HG03457 (cell line): Measurements from ENCODE around the gene ZNF274.
"Not testable (repeated sequence)": the region's sequence is repeated elsewhere in the genome, so short reads cannot be mapped to it uniquely, and the experiment has no call there.

Experiments used
- ATAC-seq: cut with Tn5 transposase; IDR thresholded peaks from one replicate; pipeline ENCODE4 v1.9.1; 2021; ENCODE audit warnings: moderate number of reproducible peaks; ENCODE audit not compliant: unreplicated experiment

The ZNF274 gene

DNA sequence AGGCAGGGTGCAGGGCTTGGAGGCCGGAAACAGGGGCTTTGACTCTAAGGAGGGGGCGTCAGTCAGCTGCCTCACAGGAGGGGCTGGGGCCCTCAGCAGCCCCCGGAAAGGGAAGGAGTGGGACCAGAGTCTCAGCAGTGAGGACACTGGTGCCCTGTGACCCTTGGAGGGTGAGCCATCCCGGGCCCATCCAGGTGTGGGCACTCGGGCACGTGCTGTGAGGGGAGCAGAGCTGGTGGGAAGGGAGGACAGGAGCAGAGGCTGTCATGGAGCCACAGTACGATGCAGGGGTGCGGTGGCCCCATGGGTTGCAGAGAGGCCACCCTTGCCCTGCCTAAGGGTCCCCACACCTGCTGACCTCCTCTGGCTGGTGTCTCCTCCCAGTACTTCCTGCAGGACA lies 26.7 kb downstream of the ZNF274 start:
- no peak for ATAC-seq

DNA sequence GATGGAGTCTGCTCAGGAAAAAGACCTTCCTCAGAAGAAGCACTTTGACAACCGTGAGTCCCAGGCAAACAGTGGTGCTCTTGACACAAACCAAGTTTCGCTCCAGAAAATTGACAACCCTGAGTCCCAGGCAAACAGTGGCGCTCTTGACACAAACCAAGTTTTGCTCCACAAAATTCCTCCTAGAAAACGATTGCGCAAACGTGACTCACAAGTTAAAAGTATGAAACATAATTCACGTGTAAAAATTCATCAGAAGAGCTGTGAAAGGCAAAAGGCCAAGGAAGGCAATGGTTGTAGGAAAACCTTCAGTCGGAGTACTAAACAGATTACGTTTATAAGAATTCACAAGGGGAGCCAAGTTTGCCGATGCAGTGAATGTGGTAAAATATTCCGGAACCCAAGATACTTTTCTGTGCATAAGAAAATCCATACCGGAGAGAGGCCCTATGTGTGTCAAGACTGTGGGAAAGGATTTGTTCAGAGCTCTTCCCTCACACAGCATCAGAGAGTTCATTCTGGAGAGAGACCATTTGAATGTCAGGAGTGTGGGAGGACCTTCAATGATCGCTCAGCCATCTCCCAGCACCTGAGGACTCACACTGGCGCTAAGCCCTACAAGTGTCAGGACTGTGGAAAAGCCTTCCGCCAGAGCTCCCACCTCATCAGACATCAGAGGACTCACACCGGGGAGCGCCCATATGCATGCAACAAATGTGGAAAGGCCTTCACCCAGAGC lies 29.6 kb downstream of the ZNF274 start:
- no peak for ATAC-seq

DNA sequence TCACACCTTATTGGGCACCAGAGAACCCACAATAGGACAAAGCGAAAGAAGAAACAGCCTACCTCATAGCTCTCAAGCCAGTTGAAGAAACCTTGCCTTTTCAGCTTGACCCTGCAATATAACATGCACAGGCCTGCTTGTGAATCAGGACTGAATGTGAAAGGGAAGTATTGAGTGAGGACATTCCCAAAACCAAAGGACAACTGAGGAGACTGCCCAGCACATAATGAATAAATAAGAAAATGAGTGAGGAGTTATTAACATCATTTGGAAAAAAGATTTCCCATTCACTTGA lies 30.2 kb downstream of the ZNF274 start:
- no peak for ATAC-seq

DNA sequence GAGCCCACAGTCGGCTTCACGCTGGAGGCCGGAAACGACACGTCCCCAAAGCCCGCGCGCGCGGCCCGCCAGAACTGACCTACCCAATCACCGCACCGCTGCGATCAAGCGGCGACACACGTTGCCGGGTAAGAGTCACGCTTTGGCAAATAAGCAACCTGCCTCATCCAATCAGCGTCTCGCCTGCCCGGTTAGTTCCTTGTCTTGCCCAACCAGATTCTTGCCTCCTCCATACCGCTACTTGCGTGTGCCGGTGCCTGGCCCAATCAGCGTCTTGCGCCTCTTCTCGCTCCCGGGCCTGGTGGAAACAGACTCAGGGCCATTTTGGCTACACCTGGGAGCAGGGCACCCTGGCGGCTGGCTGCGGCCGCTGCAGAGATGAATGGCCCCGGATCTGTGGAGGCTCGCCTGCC lies 34.2 kb downstream of the ZNF274 start:
- no peak for ATAC-seq

DNA sequence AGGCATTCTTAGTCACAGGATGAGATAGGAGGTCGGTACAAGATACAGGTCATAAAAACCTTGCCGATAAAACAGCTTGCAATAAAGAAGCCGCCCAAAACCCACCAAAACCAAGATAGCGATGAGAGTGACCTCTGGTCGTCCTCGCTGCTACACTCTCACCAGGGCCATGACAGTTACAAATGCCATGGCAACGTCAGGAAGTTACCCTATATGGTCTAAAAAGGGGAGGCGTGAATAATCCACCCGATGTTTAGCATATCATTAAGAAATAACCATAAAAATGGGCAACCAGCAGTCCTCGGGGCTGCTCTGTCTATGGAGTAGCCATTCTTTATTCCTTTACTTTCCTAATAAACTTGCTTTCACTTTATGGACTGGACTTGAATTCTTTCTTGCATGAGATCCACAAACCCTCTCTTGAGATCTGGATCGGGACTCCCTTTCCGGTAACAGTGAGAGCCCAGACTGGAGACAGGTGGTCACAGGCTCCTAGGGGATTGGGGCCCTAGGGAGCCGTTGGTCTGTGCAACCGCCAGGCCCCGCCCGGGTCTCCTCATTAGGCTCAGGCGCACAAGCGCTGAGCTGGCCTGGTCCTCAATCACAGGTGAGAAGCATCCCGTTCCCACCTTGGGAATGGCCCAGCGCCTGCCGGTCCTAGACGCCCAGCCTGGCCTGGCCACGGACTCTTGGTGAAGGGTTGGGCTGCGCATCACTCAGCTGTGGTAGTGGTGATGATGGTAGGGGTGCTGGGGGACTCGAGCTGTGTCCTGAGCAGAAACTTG lies 34.9 kb downstream of the ZNF274 start:
- ATAC-seq: no peak

DNA sequence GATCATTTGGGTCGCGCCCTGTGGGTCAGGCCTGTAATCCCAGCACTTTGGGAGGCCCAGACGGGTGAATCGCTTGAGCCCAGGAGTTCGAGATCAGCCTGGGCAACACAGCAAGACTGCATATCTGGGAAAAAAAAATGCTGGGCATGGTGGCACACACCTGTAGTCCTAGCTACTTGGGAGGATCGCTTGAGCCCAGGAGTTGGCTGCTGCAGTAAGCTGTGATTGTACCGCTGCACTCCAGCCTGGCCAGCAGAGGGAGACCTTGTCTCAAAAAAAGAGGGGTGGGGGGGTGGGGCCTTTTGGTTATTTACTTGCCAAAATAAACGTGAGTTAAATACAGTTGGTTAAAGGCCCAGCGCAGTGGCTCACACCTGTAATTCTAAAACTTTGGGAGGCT lies 36.0 kb downstream of the ZNF274 start:
- ATAC-seq: no peak

DNA sequence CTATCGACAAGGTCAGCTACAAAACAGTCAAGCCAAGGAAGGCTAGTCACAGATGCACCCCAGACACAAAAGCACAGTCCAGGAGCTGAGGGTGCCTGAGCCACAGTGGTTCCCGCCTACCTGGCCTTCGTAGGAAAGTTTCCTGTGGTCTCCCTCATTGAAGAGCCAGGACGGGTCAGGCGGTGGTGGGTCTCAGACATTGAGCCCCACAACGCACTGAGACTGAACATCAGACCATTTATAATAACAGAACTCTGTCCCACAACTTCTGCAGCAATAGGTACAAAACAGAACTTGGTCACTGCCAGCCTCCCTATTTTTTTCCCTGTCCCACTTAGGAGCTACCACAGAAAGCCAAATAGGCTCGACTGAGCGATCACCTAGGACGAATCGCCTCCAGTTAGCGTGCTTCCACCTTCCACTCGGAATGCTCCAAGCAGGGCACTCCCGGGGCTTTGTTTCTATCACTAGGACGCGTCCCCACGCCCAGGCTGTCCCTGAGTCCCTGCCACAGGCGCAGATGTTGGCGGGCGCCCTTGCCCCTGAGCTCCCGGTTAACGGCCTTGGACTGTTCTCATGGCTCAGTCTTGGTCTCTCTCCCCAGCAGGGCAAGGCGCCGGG lies 45.2 kb downstream of the ZNF274 start:
- ATAC-seq: no peak

DNA sequence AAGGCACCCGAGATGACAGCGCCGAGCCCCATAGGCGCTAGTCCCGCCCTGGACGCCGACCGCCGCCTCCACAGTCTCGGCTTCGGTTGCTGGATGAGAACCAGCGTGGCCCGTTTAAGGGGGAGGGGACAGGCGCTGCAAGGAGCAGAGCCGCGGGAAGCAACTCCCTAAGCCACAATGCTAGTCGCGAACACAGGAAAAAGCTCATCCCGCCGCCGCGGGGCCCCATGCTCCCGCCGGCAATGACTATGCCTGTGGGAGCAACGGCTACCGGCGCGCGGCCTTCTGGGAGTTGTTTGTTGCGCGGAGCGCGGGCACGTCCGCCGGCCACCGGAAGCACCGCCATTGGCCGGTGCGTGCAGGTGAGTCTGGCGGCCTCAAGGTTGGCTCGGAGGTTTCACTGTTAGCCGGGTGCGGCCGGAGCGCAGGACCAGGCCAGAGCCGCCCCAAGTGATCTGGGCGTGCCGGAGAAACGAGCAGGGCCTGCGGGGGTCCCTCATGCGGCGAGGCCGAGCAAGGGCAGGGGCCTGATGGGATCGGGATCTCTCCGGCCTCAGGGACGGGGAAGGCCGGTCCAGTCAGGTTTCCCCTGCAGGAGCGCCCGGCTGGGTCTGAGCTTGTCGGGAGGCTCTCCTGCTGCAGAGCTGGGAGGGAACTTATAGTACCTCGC lies 45.9 kb downstream of the ZNF274 start, which contains the start of gene ZNF544:
ZNF544 (plus strand) TSS at position 330 of the 670 bp plus-strand sequence. CDS start 15,110 bp downstream, outside the sequence.
- ATAC-seq: no peak

DNA sequence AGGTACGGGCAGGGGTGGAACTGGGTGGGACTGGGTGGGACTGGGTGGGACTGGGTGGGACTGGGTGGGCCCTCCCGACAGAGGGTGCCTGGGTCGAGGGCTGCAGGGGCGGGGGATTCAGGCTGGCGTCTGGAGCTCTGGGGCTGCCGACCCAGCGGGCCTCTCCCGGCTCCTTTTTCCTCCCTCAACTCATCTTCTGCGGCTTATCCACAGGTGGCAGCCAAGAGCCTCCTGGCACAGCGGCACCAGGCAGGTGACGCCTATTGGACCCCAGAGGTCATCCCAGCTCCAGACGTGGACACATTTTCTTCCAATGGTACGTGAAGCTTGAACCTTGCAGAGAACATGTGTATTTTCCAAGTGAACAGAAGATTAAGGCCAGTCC lies 46.4 kb downstream of the ZNF274 start:
- no peak for ATAC-seq

DNA sequence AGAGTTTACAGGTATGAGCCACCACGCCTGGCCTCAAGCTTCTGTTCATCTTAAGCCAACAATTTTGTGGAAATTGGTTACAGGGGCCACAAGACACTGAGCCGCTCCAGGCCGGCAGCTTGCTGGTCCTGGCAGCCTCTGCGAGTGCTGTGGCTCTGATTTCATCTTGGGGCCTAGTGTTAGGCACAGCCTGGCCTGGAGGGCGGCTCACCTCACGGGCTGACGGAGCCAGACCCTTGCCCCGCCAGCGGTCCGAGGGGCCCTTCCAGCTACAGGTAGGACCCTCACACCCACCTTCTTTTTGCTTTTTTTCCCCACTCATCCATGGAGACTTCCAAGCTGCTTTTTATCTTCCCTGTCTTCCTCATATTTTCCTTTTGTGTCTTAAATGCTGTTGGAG lies 54.5 kb downstream of the ZNF274 start:
- ATAC-seq: no peak

DNA sequence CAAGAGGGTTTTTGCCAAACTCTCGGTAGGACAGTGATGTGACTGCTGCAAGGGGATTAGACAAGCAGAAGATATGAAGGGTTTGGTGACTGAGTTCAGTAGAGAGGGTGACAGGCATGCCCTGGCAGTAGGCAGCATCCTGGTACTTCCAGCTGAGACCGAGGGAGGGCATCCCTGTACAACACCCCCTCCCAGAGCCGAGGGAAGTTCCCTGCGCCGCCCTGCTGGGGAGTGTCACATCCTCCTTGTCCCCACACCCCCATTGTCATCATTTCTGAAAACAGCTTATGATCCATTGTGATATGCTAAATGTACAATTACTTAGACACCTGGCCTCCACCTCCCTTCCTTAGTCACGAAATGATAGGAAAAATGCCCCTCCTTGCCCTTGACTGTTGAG lies 60.5 kb downstream of the ZNF274 start:
- ATAC-seq: no peak

DNA sequence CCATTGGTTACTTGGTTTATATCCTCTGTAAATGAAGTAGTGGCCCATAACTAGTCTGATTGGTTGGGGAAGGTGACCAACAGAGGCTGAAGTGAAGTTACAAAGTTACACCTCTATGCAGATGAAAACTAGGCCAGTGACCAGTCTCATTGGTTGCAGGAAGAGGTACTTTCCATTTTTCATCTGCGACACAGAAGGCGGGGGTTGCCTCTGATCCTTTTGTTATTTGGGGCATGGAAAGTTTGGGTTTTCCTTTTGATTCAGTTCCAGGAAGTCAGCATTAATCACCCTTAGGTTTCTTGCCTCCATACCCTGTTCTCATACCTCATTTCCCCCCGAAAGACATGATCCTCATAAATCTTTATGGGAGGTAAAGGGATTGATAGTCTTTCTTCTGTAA lies 66.0 kb downstream of the ZNF274 start:
- no peak for ATAC-seq

DNA sequence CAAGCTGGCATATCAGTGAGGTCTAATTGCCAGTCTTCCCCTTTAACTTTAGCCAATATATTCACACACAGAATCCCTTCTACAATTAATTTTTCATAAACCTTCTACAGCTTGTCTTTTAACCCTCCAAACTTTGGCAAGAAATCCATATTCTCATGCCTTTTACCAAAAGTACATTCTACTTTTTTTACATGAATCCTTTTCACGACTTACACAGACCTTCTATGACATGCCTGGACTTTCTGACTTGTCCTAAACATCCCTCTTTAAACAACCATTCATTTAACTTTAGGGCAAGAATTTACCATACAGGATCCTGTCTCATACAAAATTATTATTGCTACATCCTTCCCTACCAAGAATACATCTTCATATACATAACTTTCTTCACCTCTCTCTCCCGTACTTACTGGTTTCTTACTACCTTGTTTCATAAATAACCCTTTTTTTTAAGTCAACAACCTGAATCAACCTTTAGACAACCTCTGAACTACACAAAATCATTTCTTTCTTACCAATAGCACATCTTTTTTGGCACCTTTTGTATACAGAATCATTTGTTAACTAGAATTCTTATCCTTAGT lies 69.3 kb downstream of the ZNF274 start:
- ATAC-seq: no peak

DNA sequence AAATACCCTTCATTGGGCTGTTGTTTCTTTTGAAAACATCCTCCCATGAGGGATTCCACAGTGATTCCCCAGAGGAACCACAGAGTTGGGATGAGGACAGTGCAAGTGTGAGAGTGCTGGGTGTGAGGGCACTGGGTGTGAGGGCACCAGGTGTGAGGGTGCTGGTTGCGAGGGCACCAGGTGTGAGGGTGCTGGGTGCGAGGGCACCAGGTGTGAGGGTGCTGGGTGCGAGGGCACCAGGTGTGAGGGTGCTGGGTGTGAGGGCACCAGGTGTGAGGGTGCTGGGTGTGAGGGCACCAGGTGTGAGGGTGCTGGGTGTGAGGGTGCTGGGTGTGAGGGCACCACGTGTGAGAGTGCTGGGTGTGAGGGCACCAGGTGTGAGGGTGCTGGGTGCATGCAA lies 75.4 kb downstream of the ZNF274 start:
- not testable (repeated sequence) for ATAC-seq

DNA sequence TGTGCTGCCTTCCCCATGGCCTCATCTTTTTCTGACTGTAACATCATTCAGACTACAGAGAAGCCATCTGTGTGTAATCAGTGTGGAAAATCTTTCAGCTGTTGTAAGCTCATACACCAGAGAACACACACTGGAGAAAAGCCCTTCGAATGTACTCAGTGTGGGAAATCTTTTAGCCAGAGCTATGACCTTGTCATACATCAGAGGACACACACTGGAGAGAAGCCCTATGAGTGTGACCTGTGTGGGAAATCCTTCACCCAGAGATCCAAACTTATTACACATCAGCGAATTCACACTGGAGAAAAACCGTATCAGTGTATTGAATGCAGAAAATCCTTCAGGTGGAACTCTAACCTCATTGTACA lies 78.7 kb downstream of the ZNF274 start:
- ATAC-seq: no peak

DNA sequence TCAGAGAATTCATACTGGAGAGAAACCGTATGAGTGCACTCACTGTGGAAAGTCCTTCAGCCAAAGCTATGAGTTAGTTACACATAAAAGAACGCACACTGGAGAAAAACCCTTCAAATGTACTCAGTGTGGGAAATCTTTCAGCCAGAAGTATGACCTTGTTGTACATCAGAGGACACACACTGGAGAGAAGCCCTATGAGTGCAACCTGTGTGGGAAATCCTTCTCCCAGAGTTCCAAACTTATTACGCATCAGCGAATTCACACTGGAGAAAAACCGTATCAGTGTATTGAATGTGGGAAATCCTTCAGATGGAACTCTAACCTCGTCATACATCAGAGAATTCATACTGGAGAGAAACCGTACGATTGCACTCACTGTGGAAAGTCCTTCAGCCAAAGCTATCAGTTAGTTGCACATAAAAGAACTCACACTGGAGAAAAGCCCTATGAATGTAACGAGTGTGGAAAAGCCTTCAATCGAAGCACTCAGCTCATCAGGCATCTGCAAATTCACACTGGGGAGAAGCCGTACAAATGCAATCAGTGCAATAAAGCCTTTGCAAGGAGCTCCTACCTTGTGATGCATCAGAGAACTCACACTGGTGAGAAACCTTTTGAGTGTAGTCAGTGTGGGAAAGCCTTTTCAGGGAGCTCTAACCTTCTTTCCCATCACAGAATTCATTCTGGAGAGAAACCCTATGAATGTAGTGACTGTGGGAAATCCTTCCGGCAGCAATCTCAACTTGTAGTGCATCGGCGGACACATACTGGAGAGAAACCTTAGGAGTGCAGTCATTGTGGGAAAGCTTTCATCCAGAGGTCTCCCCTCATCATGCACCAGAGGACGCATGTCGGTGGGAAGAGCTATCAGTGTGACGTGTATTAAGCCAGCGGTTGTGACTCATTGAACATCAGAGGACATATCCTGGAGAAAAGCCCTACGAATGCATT lies 79.4 kb downstream of the ZNF274 start:
- ATAC-seq: no peak

DNA sequence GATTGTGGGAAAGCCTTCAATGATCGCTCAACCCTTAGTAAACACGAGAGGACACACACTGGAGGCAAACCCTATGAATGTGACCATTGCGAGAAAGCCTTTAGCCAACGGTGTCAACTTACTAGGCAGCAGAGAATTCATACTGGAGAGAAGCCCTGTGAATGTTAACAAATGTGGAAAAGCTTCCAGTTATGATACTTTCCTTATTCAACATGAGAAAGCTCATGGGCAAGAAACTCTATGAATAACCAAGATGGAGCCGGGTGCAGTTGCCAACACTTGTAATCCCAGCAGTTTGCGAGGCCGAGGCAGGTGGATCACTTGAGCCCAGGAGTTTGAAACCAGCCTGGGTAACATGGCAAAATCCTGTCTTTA lies 80.0 kb downstream of the ZNF274 start:
- no peak for ATAC-seq
